ENCODE results near the gene RNF115. TPM values are rescaled to one million over a fixed set of nuclear protein-coding genes. Genes with fewer than 3 reads are reported as not detected.

Gene RNF115
- total RNA-seq, 1 donor from 2014 or later = 15.3 TPM

DNA sequence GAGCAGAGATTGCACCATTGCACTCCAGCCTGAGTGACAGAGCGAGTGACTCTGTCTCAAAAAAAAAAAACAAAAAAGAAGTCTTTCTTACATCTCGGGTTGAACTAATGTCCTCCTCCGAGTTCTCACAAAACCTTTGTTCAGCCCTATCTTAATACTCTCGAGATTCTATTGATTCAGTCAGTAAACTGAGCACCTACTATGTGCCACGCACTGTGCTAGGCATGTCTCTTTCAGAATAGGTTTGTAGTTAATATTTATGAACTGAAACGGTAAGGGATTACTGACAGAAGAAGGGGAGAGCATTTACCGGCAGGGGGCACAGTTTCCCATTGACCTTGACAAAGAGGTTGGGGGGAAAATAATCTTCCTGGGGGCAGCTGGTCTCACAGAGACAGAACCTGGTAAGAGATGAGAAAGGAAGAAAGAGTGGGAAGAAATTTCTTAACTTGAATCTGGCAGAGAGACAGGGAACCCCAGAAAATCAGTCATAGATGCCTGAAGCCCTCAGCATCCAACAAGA, 31.6 kb upstream of the RNF115 start:
- H3K36me3 Mint-ChIP-seq (ENCODE audit: low read depth, unreplicated experiment) = peaks cover 30% of the 10 kb centered on the region
- no peak overlapping the region for H3K4me3 Mint-ChIP-seq (ENCODE audit: unreplicated experiment)
- Histone ChIP-seq H3K4me3 (ENCODE audit: insufficient read depth, low read depth, low read length) (no peak overlapping the region), H2AFZ (ENCODE audit: low read depth, low read length) (no peak overlapping the region), H3K27me3 (ENCODE audit: insufficient read depth, low read length) (no peaks in the 10 kb centered on the region), H3K4me1 (ENCODE audit: insufficient read depth, low read length) (peaks cover 13% of the 10 kb centered on the region), H3K36me3 (ENCODE audit: insufficient read depth, low read length) (peaks cover 51% of the 10 kb centered on the region), H3K4me2 (ENCODE audit: low read length) (no peak overlapping the region), H3K9ac (ENCODE audit: low read length) (no peak overlapping the region), H3K9me3 (ENCODE audit: insufficient read depth, low read depth, low read length) (no peaks in the 10 kb centered on the region), H4K20me1 (ENCODE audit: insufficient read depth, low read length) (peaks cover 27% of the 10 kb centered on the region), H3K27ac (ENCODE audit: low read depth, low read length) (no peak overlapping the region), H3K79me2 (ENCODE audit: insufficient read depth, low read length) (peaks cover 19% of the 10 kb centered on the region)
- TF ChIP-seq, protein P1, sequence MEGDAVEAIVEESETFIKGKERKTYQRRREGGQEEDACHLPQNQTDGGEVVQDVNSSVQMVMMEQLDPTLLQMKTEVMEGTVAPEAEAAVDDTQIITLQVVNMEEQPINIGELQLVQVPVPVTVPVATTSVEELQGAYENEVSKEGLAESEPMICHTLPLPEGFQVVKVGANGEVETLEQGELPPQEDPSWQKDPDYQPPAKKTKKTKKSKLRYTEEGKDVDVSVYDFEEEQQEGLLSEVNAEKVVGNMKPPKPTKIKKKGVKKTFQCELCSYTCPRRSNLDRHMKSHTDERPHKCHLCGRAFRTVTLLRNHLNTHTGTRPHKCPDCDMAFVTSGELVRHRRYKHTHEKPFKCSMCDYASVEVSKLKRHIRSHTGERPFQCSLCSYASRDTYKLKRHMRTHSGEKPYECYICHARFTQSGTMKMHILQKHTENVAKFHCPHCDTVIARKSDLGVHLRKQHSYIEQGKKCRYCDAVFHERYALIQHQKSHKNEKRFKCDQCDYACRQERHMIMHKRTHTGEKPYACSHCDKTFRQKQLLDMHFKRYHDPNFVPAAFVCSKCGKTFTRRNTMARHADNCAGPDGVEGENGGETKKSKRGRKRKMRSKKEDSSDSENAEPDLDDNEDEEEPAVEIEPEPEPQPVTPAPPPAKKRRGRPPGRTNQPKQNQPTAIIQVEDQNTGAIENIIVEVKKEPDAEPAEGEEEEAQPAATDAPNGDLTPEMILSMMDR (IDR thresholded peaks at IDR 0.05; ENCODE audit: insufficient read depth, low read depth, low read length) = peak; percentile 15
- no peak for TF ChIP-seq EZH2 (IDR thresholded peaks at IDR 0.05; ENCODE audit: insufficient read depth, low read length)
- DNase-seq (ENCODE audit: low read depth) (no peak), FAIRE-seq (no peak)
- no peak overlapping the region for H3K27ac Mint-ChIP-seq (ENCODE audit: unreplicated experiment)
- H3K9me3 Mint-ChIP-seq (ENCODE audit: unreplicated experiment) = no peaks in the 10 kb centered on the region
- H3K27me3 Mint-ChIP-seq (ENCODE audit: low read depth, unreplicated experiment) = no peaks in the 10 kb centered on the region
- peaks cover 9% of the 10 kb centered on the region for H3K4me1 Mint-ChIP-seq (ENCODE audit: low read depth, unreplicated experiment)

DNA sequence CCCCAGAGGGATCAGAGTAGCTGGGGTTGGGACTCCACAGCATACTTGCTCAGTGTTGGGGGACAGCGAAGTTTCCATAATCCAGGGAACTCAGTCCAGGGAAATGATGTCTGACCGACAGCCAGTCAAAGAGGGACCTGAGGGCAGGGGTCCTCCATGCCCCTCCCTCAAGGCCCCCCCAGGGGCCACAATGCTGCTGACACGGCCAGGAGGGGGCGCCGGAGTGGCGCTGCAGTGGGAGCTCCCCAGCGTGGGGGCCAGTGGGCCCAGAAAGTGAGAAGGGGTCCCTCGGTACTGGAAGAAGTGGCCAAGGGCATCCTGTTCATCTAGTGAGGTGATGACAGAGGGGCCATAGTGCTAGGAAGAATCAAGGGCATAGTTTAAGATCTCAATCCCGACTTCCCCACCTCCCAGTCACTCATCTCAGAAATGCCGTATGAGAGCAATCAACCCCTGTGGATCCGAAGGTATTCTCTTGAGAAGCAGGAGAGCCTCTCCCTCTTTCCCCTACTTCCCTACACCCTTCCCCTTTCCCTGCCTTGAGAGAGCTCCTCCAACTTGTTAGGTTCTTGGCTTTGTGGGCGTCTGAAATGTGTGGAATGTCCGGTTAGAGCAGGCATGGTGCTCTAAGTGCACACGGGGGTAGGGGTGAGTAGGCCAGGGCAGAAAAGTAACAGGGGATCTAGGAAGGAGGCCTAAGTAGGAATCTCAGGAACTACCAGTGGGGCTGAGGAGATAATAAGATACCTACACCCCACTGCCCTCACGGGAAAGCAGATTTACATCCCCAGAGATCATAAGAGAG, 25.7 kb upstream of the RNF115 start:
- no peaks in the 10 kb centered on the region for H3K79me2 ChIP-seq (ENCODE audit: insufficient read depth, low read length)
- no peak for FAIRE-seq
- peaks cover 22% of the 10 kb centered on the region for H3K4me1 ChIP-seq (ENCODE audit: insufficient read depth, low read length)
- peak overlapping the region; percentile 42 for H3K4me3 Mint-ChIP-seq (ENCODE audit: unreplicated experiment)
- H3K9me3 ChIP-seq (ENCODE audit: insufficient read depth, low read depth, low read length) = no peaks in the 10 kb centered on the region
- peaks cover 39% of the 10 kb centered on the region for H3K36me3 Mint-ChIP-seq (ENCODE audit: low read depth, unreplicated experiment)
- H3K4me3 ChIP-seq (ENCODE audit: insufficient read depth, low read depth, low read length) = no peak overlapping the region
- peaks cover 23% of the 10 kb centered on the region for H3K4me1 Mint-ChIP-seq (ENCODE audit: low read depth, unreplicated experiment)
- peak overlapping the region; percentile 24 for H3K27ac ChIP-seq (ENCODE audit: low read depth, low read length)
- H3K27me3 ChIP-seq (ENCODE audit: insufficient read depth, low read length) = no peaks in the 10 kb centered on the region
- H4K20me1 ChIP-seq (ENCODE audit: insufficient read depth, low read length) = no peaks in the 10 kb centered on the region
- H3K27me3 Mint-ChIP-seq (ENCODE audit: low read depth, unreplicated experiment) = no peaks in the 10 kb centered on the region
- H3K27ac Mint-ChIP-seq (ENCODE audit: unreplicated experiment) = peak overlapping the region; percentile 91
- peak; percentile 82 for DNase-seq (ENCODE audit: low read depth)
- H3K36me3 ChIP-seq (ENCODE audit: insufficient read depth, low read length) = peaks cover 48% of the 10 kb centered on the region
- H3K9me3 Mint-ChIP-seq (ENCODE audit: unreplicated experiment) = no peaks in the 10 kb centered on the region
- peak overlapping the region; percentile 48 for H3K4me2 ChIP-seq (ENCODE audit: low read length)
- TF ChIP-seq EZH2 (IDR thresholded peaks at IDR 0.05; ENCODE audit: insufficient read depth, low read length) = no peak
- TF ChIP-seq, protein P1 (IDR thresholded peaks at IDR 0.05; ENCODE audit: insufficient read depth, low read depth, low read length) = peak; percentile 26
- no peak overlapping the region for H2AFZ ChIP-seq (ENCODE audit: low read depth, low read length)
- H3K9ac ChIP-seq (ENCODE audit: low read length) = peak overlapping the region; percentile 10

DNA sequence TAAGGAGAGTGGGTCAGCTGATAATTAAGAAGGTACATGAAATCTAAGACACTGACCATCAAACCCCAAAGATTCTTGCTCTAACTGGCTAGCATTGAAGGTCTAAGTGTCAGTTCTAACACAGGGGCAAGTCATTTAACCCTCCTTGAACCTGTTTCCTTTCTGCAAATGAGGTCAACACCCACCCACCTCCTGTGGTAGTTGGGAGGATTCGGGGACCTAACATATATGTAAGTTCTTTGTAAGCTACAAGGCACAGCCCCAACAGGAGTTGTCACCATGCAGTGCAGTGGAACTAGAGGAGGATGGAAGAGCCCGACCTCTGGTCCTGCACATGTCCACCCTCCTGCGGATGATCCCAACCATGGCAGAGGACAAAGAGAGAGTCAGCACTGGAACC, 23.9 kb upstream of the RNF115 start:
- H3K27ac ChIP-seq (ENCODE audit: low read depth, low read length) = no peak overlapping the region
- no peaks in the 10 kb centered on the region for H3K27me3 Mint-ChIP-seq (ENCODE audit: low read depth, unreplicated experiment)
- no peaks in the 10 kb centered on the region for H3K9me3 Mint-ChIP-seq (ENCODE audit: unreplicated experiment)
- no peaks in the 10 kb centered on the region for H3K27me3 ChIP-seq (ENCODE audit: insufficient read depth, low read length)
- H3K4me3 Mint-ChIP-seq (ENCODE audit: unreplicated experiment) = no peak overlapping the region
- peaks cover 23% of the 10 kb centered on the region for H3K4me1 Mint-ChIP-seq (ENCODE audit: low read depth, unreplicated experiment)
- H3K4me1 ChIP-seq (ENCODE audit: insufficient read depth, low read length) = peaks cover 22% of the 10 kb centered on the region
- no peak overlapping the region for H3K9ac ChIP-seq (ENCODE audit: low read length)
- no peak overlapping the region for H3K27ac Mint-ChIP-seq (ENCODE audit: unreplicated experiment)
- FAIRE-seq = no peak
- H3K4me2 ChIP-seq (ENCODE audit: low read length) = no peak overlapping the region
- H3K79me2 ChIP-seq (ENCODE audit: insufficient read depth, low read length) = no peaks in the 10 kb centered on the region
- no peaks in the 10 kb centered on the region for H3K9me3 ChIP-seq (ENCODE audit: insufficient read depth, low read depth, low read length)
- H3K36me3 Mint-ChIP-seq (ENCODE audit: low read depth, unreplicated experiment) = peaks cover 29% of the 10 kb centered on the region
- peaks cover 34% of the 10 kb centered on the region for H3K36me3 ChIP-seq (ENCODE audit: insufficient read depth, low read length)
- no peak for DNase-seq (ENCODE audit: low read depth)
- H4K20me1 ChIP-seq (ENCODE audit: insufficient read depth, low read length) = no peaks in the 10 kb centered on the region
- H3K4me3 ChIP-seq (ENCODE audit: insufficient read depth, low read depth, low read length) = no peak overlapping the region
- H2AFZ ChIP-seq (ENCODE audit: low read depth, low read length) = no peak overlapping the region
- TF ChIP-seq, protein P1 (IDR thresholded peaks at IDR 0.05; ENCODE audit: insufficient read depth, low read depth, low read length) = no peak
- TF ChIP-seq EZH2 (IDR thresholded peaks at IDR 0.05; ENCODE audit: insufficient read depth, low read length) = no peak

All from astrocyte (in vitro differentiated cells and primary cell).